ENCODE results near the gene STPG2.
"Not testable (repeated sequence)": the region's sequence is repeated elsewhere in the genome, so short reads cannot be mapped to it uniquely, and the experiment has no call there.

Gene STPG2

GRCh38 chr4:97587912-97588311, 555.4 kb downstream of the STPG2 start:
- Mint-ChIP-seq H3K36me3 (ENCODE audit: insufficient read depth) (no peaks in the 10 kb centered on the region), H3K4me1 (ENCODE audit: low read depth in 2 of 2) (no peaks in the 10 kb centered on the region), H3K27ac (no peak overlapping the region), H3K9me3 (peaks cover 0 to 3% of the 10 kb centered on the region in 2 donors), H3K4me3 (no peak overlapping the region), H3K27me3 (no peaks in the 10 kb centered on the region)
- DNase-seq (no peak), ATAC-seq (replicated peaks) (no peak)

GRCh38 chr4:97585274-97585673, 558.0 kb downstream of the STPG2 start:
- no peak overlapping the region for H3K4me3 Mint-ChIP-seq

GRCh38 chr4:97582890-97583289, 560.4 kb downstream of the STPG2 start:
- Mint-ChIP-seq H3K4me3 (no peak overlapping the region), H3K9me3 (peaks cover 0 to 3% of the 10 kb centered on the region in 2 donors), H3K27me3 (no peaks in the 10 kb centered on the region), H3K36me3 (ENCODE audit: insufficient read depth) (no peaks in the 10 kb centered on the region), H3K4me1 (ENCODE audit: low read depth in 2 of 2) (no peaks in the 10 kb centered on the region), H3K27ac (no peak overlapping the region)
- ATAC-seq (replicated peaks): no peak
- no peak for DNase-seq

More at GRCh38 chr4:97585274-97585673, 558.0 kb downstream of the STPG2 start:
- H3K4me1 Mint-ChIP-seq (ENCODE audit: low read depth in 2 of 2): no peaks in the 10 kb centered on the region
- H3K9me3 Mint-ChIP-seq: peaks cover 0 to 3% of the 10 kb centered on the region in 2 donors
- DNase-seq: no peak
- H3K27me3 Mint-ChIP-seq: no peaks in the 10 kb centered on the region
- H3K27ac Mint-ChIP-seq: no peak overlapping the region
- ATAC-seq (replicated peaks): no peak
- H3K36me3 Mint-ChIP-seq (ENCODE audit: insufficient read depth): no peaks in the 10 kb centered on the region

- ATAC-seq (replicated peaks) (no peak), DNase-seq (no peak)
- Mint-ChIP-seq H3K4me1 (ENCODE audit: low read depth in 2 of 2) (no peaks in the 10 kb centered on the region), H3K27ac (no peak overlapping the region), H3K4me3 (no peak overlapping the region), H3K9me3 (no peaks in the 10 kb centered on the region), H3K27me3 (no peaks in the 10 kb centered on the region), H3K36me3 (ENCODE audit: insufficient read depth) (no peaks in the 10 kb centered on the region)
These were observed 566.3 kb downstream of the STPG2 start for GRCh38 chr4:97577004-97577403.

GRCh38 chr4:97560009-97560408, 583.3 kb downstream of the STPG2 start:
- Mint-ChIP-seq H3K27ac (no peak overlapping the region), H3K36me3 (ENCODE audit: insufficient read depth) (no peaks in the 10 kb centered on the region), H3K4me3 (no peak overlapping the region), H3K9me3 (peaks cover 4 to 21% of the 10 kb centered on the region in 2 donors), H3K4me1 (ENCODE audit: low read depth in 2 of 2) (no peaks in the 10 kb centered on the region), H3K27me3 (no peaks in the 10 kb centered on the region)
- no peak for DNase-seq
- no peak for ATAC-seq (replicated peaks)

DNA sequence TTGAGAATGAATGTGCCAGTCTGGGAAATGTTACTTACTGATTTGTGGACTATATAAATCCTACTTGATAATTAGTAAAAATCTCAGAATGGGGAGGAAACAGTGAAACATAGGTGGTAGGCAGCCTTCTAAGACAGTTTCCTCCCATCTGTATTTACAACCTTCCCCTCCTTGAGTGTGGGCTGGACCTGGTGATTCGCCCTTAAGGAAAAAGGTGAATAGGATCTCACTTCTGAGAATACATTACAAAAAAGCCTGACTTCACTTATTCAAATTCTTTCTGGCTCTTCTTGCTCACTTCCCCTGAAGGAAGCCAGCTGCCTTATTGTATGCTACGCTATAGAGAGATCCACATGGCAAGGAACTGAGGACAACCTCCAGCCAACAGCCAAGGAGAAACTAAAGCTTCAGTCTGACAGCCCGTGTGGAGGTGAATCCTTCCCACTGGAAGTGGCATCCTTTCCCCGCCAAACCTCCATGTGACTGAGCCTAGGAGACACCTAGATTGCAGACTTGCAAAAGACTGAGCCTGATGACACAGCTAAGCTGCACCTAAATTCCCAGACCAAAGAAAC, 585.0 kb downstream of the STPG2 start:
- Mint-ChIP-seq H3K9me3 (peaks cover 4 to 12% of the 10 kb centered on the region in 2 donors), H3K27me3 (no peaks in the 10 kb centered on the region), H3K4me3 (no peak overlapping the region), H3K4me1 (ENCODE audit: low read depth in 2 of 2) (no peaks in the 10 kb centered on the region), H3K36me3 (ENCODE audit: insufficient read depth) (no peaks in the 10 kb centered on the region), H3K27ac (no peak overlapping the region)
- no peak for DNase-seq
- ATAC-seq (replicated peaks): no peak

DNA sequence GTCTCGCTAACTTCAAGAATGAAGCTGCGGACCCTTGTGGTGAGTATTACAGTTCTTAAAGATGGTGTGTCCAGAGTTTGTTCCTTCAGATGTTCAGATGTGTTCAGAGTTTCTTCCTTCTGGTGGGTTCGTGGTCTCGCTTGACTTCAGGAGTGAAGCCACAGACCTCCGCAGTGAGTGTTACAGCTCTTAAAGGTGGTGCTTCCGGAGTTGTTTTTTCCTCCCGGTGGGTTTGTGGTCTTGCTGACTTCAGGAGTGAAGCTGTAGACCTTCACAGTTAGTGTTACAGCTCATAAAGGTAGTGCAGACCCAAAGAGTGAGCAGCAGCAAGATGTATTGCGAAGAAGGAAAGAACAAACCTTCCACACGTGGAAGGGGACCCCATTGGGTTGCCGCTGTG, 592.6 kb downstream of the STPG2 start:
- peaks cover 3 to 13% of the 10 kb centered on the region in 2 donors for H3K9me3 Mint-ChIP-seq
- not testable (repeated sequence) for H3K4me3 Mint-ChIP-seq; H3K27ac Mint-ChIP-seq; ATAC-seq (replicated peaks); DNase-seq; H3K4me1 Mint-ChIP-seq (ENCODE audit: low read depth in 2 of 2); H3K27me3 Mint-ChIP-seq; H3K36me3 Mint-ChIP-seq (ENCODE audit: insufficient read depth)

DNA sequence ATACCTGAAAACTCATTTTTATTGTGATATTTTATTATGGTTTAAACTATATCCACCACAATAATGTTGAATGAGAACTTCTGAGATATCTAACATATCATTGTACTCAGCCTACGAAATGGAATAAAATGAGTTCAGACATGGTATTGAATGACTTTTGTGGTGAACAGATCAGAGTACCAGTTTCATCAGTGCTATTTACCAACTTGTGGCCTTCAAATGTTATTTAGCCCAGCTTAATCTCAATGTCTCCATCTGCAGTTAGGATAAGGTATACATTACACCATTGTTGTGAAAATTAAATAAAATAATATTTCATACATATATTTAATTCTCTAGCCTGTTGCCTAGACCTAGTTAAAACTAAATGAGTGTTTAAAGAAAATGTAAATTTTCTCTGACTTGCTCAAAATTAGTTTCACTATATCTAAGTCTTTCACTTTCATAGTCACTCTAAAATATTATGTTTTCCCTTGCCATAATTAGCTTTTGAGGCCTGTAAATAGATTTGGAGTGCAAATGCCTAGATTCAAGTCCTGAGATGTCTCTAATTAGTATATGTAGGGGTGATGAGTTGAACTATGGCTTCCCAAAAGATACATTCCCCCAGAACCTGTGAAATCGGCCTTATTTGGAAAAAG, 594.2 kb downstream of the STPG2 start:
- ATAC-seq (replicated peaks) (no peak), DNase-seq (no peak)
- Mint-ChIP-seq H3K9me3 (peaks cover 3 to 13% of the 10 kb centered on the region in 2 donors), H3K4me3 (no peak overlapping the region), H3K36me3 (ENCODE audit: insufficient read depth) (no peaks in the 10 kb centered on the region), H3K27me3 (no peaks in the 10 kb centered on the region), H3K4me1 (ENCODE audit: low read depth in 2 of 2) (no peaks in the 10 kb centered on the region), H3K27ac (no peak overlapping the region)

DNA sequence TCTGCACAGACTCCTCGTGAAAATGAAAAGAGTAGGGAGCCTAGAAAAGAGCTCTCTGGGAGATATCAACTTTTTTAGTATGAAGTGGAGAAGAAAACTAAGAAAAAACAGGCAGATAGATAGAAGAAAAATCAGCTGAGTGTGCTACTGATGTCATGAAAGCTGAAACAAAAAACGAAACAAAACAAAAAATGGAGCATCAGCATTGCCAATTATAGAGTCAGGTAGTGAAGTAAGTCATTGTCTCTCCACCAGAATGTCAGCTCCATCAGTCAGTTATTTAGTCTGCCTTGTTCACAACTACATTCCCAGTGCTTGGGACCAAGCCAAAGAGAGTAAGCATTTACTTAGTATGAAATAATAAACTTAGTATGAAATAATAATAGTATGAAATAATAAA, 595.1 kb downstream of the STPG2 start:
- Mint-ChIP-seq H3K27me3 (no peaks in the 10 kb centered on the region), H3K4me1 (ENCODE audit: low read depth in 2 of 2) (no peaks in the 10 kb centered on the region), H3K27ac (no peak overlapping the region), H3K9me3 (peaks cover 3 to 13% of the 10 kb centered on the region in 2 donors), H3K4me3 (no peak overlapping the region), H3K36me3 (ENCODE audit: insufficient read depth) (no peaks in the 10 kb centered on the region)
- ATAC-seq (replicated peaks) (no peak), DNase-seq (no peak)

GRCh38 chr4:97531351-97531750, 611.9 kb downstream of the STPG2 start:
- ATAC-seq (replicated peaks): no peak
- H3K36me3 Mint-ChIP-seq (ENCODE audit: insufficient read depth): no peaks in the 10 kb centered on the region
- DNase-seq: no peak

GRCh38 chr4:97530676-97531075, 612.6 kb downstream of the STPG2 start:
- no peaks in the 10 kb centered on the region for H3K36me3 Mint-ChIP-seq (ENCODE audit: insufficient read depth)
- H3K9me3 Mint-ChIP-seq: peaks cover 10 to 12% of the 10 kb centered on the region in 2 donors
- H3K4me3 Mint-ChIP-seq: no peak overlapping the region
- H3K27me3 Mint-ChIP-seq: no peaks in the 10 kb centered on the region
- no peaks in the 10 kb centered on the region for H3K4me1 Mint-ChIP-seq (ENCODE audit: low read depth in 2 of 2)
- ATAC-seq (replicated peaks) (no peak), DNase-seq (no peak)
- H3K27ac Mint-ChIP-seq: no peak overlapping the region

More at GRCh38 chr4:97531351-97531750, 611.9 kb downstream of the STPG2 start:
- Mint-ChIP-seq H3K4me3 (no peak overlapping the region), H3K4me1 (ENCODE audit: low read depth in 2 of 2) (no peaks in the 10 kb centered on the region), H3K27ac (no peak overlapping the region), H3K9me3 (peaks cover 10 to 12% of the 10 kb centered on the region in 2 donors), H3K27me3 (no peaks in the 10 kb centered on the region)

DNA sequence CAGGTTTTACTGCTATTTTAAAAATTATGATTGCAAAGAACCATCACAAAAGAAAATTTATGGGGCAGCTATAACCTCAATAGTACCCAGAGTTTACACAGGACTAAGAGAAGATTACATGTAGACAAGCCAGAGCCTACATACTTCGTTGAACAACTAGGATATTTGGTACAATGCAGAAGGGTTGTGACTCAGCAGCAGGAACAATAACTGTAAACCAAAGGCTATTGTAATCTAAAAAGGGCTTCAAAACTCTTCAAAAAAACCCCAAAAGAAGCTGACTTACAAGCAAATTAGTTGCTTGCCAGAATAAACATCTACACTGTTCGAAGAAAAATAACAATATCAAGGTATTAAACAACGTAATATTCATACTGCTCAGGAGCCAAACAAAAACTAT, 618.0 kb downstream of the STPG2 start:
- DNase-seq (no peak), ATAC-seq (replicated peaks) (no peak)
- H3K4me1 Mint-ChIP-seq (ENCODE audit: low read depth in 2 of 2): no peaks in the 10 kb centered on the region
- peaks cover 0 to 6% of the 10 kb centered on the region in 2 donors for H3K9me3 Mint-ChIP-seq
- no peaks in the 10 kb centered on the region for H3K27me3 Mint-ChIP-seq
- H3K36me3 Mint-ChIP-seq (ENCODE audit: insufficient read depth): no peaks in the 10 kb centered on the region
- H3K27ac Mint-ChIP-seq: no peak overlapping the region
- H3K4me3 Mint-ChIP-seq: no peak overlapping the region

- H3K36me3 Mint-ChIP-seq (ENCODE audit: insufficient read depth): no peaks in the 10 kb centered on the region
- H3K27me3 Mint-ChIP-seq: no peaks in the 10 kb centered on the region
- DNase-seq (no peak), ATAC-seq (replicated peaks) (no peak)
- no peak overlapping the region for H3K27ac Mint-ChIP-seq
- H3K9me3 Mint-ChIP-seq: peaks cover 0 to 3% of the 10 kb centered on the region in 2 donors
- H3K4me3 Mint-ChIP-seq: no peak overlapping the region
- H3K4me1 Mint-ChIP-seq (ENCODE audit: low read depth in 2 of 2): no peaks in the 10 kb centered on the region
These were observed 625.3 kb downstream of the STPG2 start for GRCh38 chr4:97517939-97518338.

DNA sequence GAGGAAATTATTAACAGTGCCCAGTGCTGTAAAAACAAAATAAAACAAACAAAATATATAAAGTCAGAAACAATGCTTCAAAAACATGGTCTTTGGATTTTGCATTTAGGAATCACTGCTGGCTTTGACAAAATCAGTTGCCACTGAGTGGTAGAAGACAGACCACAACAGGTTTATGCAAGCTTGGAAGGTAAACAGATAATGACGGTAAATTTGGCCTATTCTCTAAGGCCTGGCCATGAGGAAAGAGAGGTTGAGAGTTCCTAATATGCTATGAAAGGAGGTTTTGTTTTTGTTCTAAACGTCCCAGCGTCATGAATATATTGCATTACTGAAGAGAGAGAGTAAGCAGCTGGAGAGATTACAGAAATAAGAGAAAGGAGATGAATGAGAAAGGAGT, 629.4 kb downstream of the STPG2 start:
- DNase-seq (no peak), ATAC-seq (replicated peaks) (no peak)
- Mint-ChIP-seq H3K9me3 (peaks cover 3 to 7% of the 10 kb centered on the region in 2 donors), H3K36me3 (ENCODE audit: insufficient read depth) (no peaks in the 10 kb centered on the region), H3K27ac (no peak overlapping the region), H3K27me3 (no peaks in the 10 kb centered on the region), H3K4me3 (no peak overlapping the region), H3K4me1 (ENCODE audit: low read depth in 2 of 2) (no peaks in the 10 kb centered on the region)

Measured in effector memory CD8-positive, alpha-beta T cell (primary cell).